ENCODE data around the gene FOXO3.
A peak's percentile ranks its signal among the peaks of the same experiment; 100 is the strongest.
"Not testable (repeated sequence)": the region's sequence is repeated elsewhere in the genome, so short reads cannot be mapped to it uniquely, and the experiment has no call there.

FOXO3 gene

GRCh38 chr6:108660251-108660650, 99.5 kb downstream of the FOXO3 start:
- no peak for DNase-seq (ENCODE audit: low read depth)
- no peak overlapping the region for H3K4me3 ChIP-seq (ENCODE audit: low read depth, low read length)
- TF ChIP-seq, protein P1, sequence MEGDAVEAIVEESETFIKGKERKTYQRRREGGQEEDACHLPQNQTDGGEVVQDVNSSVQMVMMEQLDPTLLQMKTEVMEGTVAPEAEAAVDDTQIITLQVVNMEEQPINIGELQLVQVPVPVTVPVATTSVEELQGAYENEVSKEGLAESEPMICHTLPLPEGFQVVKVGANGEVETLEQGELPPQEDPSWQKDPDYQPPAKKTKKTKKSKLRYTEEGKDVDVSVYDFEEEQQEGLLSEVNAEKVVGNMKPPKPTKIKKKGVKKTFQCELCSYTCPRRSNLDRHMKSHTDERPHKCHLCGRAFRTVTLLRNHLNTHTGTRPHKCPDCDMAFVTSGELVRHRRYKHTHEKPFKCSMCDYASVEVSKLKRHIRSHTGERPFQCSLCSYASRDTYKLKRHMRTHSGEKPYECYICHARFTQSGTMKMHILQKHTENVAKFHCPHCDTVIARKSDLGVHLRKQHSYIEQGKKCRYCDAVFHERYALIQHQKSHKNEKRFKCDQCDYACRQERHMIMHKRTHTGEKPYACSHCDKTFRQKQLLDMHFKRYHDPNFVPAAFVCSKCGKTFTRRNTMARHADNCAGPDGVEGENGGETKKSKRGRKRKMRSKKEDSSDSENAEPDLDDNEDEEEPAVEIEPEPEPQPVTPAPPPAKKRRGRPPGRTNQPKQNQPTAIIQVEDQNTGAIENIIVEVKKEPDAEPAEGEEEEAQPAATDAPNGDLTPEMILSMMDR (IDR thresholded peaks at IDR 0.05; ENCODE audit: low read depth, low read length), result no peak
- no peak for TF ChIP-seq MYC (IDR thresholded peaks at IDR 0.05; ENCODE audit: low read depth, low read length)
- no peak for TF ChIP-seq POLR2A (IDR thresholded peaks at IDR 0.05; ENCODE audit: extremely low read depth, insufficient read length)
- TF ChIP-seq, protein P2, sequence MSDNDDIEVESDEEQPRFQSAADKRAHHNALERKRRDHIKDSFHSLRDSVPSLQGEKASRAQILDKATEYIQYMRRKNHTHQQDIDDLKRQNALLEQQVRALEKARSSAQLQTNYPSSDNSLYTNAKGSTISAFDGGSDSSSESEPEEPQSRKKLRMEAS (IDR thresholded peaks at IDR 0.05; ENCODE audit: low read depth, low read length), result no peak

- peak; percentile 15 for DNase-seq (ENCODE audit: low read depth)
- no peak overlapping the region for H3K4me3 ChIP-seq (ENCODE audit: low read depth, low read length)
- TF ChIP-seq, protein P2 (IDR thresholded peaks at IDR 0.05; ENCODE audit: low read depth, low read length), result no peak
- TF ChIP-seq POLR2A (IDR thresholded peaks at IDR 0.05; ENCODE audit: extremely low read depth, insufficient read length) (no peak), MYC (IDR thresholded peaks at IDR 0.05; ENCODE audit: low read depth, low read length) (no peak)
- TF ChIP-seq, protein P1 (IDR thresholded peaks at IDR 0.05; ENCODE audit: low read depth, low read length), result no peak
These were observed 100.7 kb downstream of the FOXO3 start for GRCh38 chr6:108661430-108661829.

GRCh38 chr6:108661982-108662381, 101.3 kb downstream of the FOXO3 start:
- no peak overlapping the region for H3K4me3 ChIP-seq (ENCODE audit: low read depth, low read length)
- DNase-seq (ENCODE audit: low read depth), result no peak
- TF ChIP-seq, protein P2 (IDR thresholded peaks at IDR 0.05; ENCODE audit: low read depth, low read length), result no peak
- TF ChIP-seq, protein P1 (IDR thresholded peaks at IDR 0.05; ENCODE audit: low read depth, low read length), result no peak

DNA sequence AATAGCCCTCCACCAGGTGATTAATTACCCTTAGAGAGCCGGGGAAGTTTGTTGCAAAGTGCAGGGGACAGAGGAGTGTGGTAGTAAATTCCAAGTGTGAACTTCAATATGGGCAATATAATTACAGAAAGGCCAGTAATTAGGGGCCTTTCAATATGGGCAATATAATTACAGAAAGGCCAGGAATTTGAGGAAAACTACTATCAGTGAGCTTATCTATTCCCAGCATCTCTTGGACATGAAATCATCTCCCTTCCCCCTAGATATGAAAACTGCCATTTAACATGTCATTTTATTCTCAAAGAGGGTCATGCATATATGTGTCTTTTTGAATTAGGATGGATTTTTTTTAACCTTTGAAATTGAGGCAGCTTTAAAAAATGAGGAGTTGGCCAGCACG, 102.0 kb downstream of the FOXO3 start:
- DNase-seq (ENCODE audit: low read depth), result no peak
- H3K4me3 ChIP-seq (ENCODE audit: low read depth, low read length), result no peak overlapping the region
- TF ChIP-seq, protein P1 (IDR thresholded peaks at IDR 0.05; ENCODE audit: low read depth, low read length), result no peak
- TF ChIP-seq, protein P2 (IDR thresholded peaks at IDR 0.05; ENCODE audit: low read depth, low read length), result no peak
- TF ChIP-seq POLR2A (IDR thresholded peaks at IDR 0.05; ENCODE audit: extremely low read depth, insufficient read length), result no peak
- no peak for TF ChIP-seq MYC (IDR thresholded peaks at IDR 0.05; ENCODE audit: low read depth, low read length)

DNA sequence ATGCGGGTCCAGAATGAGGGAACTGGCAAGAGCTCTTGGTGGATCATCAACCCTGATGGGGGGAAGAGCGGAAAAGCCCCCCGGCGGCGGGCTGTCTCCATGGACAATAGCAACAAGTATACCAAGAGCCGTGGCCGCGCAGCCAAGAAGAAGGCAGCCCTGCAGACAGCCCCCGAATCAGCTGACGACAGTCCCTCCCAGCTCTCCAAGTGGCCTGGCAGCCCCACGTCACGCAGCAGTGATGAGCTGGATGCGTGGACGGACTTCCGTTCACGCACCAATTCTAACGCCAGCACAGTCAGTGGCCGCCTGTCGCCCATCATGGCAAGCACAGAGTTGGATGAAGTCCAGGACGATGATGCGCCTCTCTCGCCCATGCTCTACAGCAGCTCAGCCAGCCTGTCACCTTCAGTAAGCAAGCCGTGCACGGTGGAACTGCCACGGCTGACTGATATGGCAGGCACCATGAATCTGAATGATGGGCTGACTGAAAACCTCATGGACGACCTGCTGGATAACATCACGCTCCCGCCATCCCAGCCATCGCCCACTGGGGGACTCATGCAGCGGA, 102.9 kb downstream of the FOXO3 start:
- DNase-seq (ENCODE audit: low read depth); H3K4me3 ChIP-seq (ENCODE audit: low read depth, low read length): not testable (repeated sequence)

GRCh38 chr6:108665495-108666196, 104.9 kb downstream of the FOXO3 start:
- no peak overlapping the region for H3K4me3 ChIP-seq (ENCODE audit: low read depth, low read length)
- no peak for DNase-seq (ENCODE audit: low read depth)
- TF ChIP-seq MYC (IDR thresholded peaks at IDR 0.05; ENCODE audit: low read depth, low read length) (no peak), POLR2A (IDR thresholded peaks at IDR 0.05; ENCODE audit: extremely low read depth, insufficient read length) (no peak)
- TF ChIP-seq, protein P1 (IDR thresholded peaks at IDR 0.05; ENCODE audit: low read depth, low read length), result no peak
- TF ChIP-seq, protein P2 (IDR thresholded peaks at IDR 0.05; ENCODE audit: low read depth, low read length), result no peak

All from NB4 (cell line).